ENCODE results near the gene GABRB3.

DNA sequence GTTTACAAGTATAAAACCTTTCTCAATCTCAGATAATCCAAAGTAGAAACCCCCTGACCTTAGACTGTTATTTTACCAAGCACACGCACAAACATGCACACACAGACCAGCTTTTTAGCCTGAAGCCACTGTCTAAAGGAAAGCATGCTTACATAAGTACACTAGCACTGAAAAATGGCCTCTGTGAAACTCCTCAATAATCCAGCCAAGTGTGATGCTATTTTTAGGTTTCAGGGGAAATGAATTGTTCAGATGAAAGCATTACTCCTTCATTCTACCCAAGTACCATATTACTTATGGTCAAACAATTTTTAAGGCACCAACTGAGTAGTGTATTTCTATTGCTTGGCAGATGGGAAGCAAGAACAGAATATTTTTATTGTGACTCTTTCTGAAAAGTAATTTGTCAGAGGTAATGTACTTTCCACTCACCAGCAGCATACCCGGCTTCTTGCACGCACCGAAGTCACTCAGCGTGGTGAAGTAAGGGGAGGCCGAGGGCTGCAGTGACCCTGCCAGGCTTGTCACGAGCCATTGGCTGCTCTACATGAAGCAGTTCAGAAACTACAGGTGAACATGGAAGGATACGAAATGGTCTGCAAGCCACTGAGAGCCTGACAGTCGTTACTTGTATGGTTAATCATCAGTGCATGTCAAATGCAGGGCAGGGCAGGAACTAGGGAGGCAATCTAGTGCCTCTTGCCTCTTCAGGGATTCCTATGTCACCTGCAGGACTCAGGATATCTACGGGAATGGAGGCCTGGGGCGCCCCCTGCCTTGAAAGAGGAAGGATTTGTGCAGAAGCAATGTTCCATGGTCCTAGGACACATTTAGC lies 106.7 kb downstream of the GABRB3 start:
- TF ChIP-seq POLR2A (IDR thresholded peaks at IDR 0.05) = no peak
- TF ChIP-seq, protein P1, sequence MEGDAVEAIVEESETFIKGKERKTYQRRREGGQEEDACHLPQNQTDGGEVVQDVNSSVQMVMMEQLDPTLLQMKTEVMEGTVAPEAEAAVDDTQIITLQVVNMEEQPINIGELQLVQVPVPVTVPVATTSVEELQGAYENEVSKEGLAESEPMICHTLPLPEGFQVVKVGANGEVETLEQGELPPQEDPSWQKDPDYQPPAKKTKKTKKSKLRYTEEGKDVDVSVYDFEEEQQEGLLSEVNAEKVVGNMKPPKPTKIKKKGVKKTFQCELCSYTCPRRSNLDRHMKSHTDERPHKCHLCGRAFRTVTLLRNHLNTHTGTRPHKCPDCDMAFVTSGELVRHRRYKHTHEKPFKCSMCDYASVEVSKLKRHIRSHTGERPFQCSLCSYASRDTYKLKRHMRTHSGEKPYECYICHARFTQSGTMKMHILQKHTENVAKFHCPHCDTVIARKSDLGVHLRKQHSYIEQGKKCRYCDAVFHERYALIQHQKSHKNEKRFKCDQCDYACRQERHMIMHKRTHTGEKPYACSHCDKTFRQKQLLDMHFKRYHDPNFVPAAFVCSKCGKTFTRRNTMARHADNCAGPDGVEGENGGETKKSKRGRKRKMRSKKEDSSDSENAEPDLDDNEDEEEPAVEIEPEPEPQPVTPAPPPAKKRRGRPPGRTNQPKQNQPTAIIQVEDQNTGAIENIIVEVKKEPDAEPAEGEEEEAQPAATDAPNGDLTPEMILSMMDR (IDR thresholded peaks at IDR 0.05) = no peak
